Smooth muscle cell (in vitro differentiated cells): ENCODE data around the gene PRR36. TPM values are rescaled to one million over a fixed set of nuclear protein-coding genes. Genes with fewer than 3 reads are reported as not detected.
"Not testable (repeated sequence)": the region's sequence is repeated elsewhere in the genome, so short reads cannot be mapped to it uniquely, and the experiment has no call there.

Experiments
- DNase-seq: peaks from one replicate; lab custom pipeline; 2025; ENCODE audit not compliant: unreplicated experiment; lab: John Stamatoyannopoulos, UW
- H2AFZ ChIP-seq: fragments of 200-600 bp; sonication (generic); 2 replicates; pipeline ENCODE4 v1.6.0; 2016; ENCODE audit warnings: antibody characterized with exemption, low read depth, mild to moderate bottlenecking
- H3F3A ChIP-seq: fragments of 200-600 bp; sonication (generic); 2 replicates; pipeline ENCODE4 v1.6.0; 2017; ENCODE audit warnings: antibody characterized with exemption, low read depth
- H3K27ac ChIP-seq: fragments of 200-600 bp; sonication (generic); 2 replicates; pipeline ENCODE4 v1.5.1; 2016; ENCODE audit warnings: low read depth, mild to moderate bottlenecking
- H3K27me3 ChIP-seq: fragments of 200-600 bp; sonication (generic); 2 replicates; pipeline ENCODE4 v1.6.1; 2016; ENCODE audit warnings: low read depth, mild to moderate bottlenecking
- H3K36me3 ChIP-seq: fragments of 200-600 bp; sonication (generic); 2 replicates; pipeline ENCODE4 v1.5.1; 2016; ENCODE audit warnings: low read depth
- H3K4me1 ChIP-seq: fragments of 200-600 bp; sonication (generic); 2 replicates; pipeline ENCODE4 v1.5.1; 2016; ENCODE audit warnings: low read depth
- H3K4me2 ChIP-seq: fragments of 200-600 bp; sonication (generic); 2 replicates; pipeline ENCODE4 v1.6.0; 2016; ENCODE audit warnings: mild to moderate bottlenecking
- H3K4me3 ChIP-seq: fragments of 200-600 bp; sonication (generic); 2 replicates; pipeline ENCODE4 v1.5.1; 2016; ENCODE audit warnings: mild to moderate bottlenecking
- H3K79me2 ChIP-seq: fragments of 200-600 bp; sonication (generic); 2 replicates; pipeline ENCODE4 v1.6.0; 2016; ENCODE audit warnings: low read depth, mild to moderate bottlenecking
- H3K9ac ChIP-seq: fragments of 200-600 bp; sonication (generic); 2 replicates; pipeline ENCODE4 v1.6.0; 2016; ENCODE audit warnings: low read depth
- H3K9me3 ChIP-seq: fragments of 200-600 bp; sonication (generic); replicated peaks from 2 replicates; pipeline ENCODE4 v1.5.1; 2016; ENCODE audit warnings: low read depth
- H4K20me1 ChIP-seq: fragments of 200-600 bp; sonication (generic); 2 replicates; pipeline ENCODE4 v1.6.0; 2016; ENCODE audit warnings: low read depth
- CTCF ChIP-seq: fragments of 200-600 bp; sonication (generic); IDR thresholded peaks from 2 replicates; pipeline ENCODE4 v1.5.1; 2017; ENCODE audit warnings: borderline replicate concordance, mild to moderate bottlenecking, antibody characterized with exemption; ENCODE audit not compliant: insufficient read depth, poor library complexity, severe bottlenecking
- WGBS: methylation state at CpG from one replicate; pipeline ENCODE4 v1.1.7; 2016; ENCODE audit warnings: low lambda C conversion rate; 5-methylcytosine and 5-hydroxymethylcytosine counted together
- polyA plus RNA-seq: library from polyadenylated mRNA; unstranded; fragments of >200 nt; fragmentation: Nextera tagmentation; extraction: Ambion mirVana; gene quantifications from 2 replicates; pipeline ENCODE4 v1.2.1, GENCODE V29; 2016
- total RNA-seq: library from RNA; depleted of rRNA; stranded (reverse); fragments of >200 nt; gene quantifications from 2 replicates; pipeline ENCODE4 v1.2.3, GENCODE V29; 2014

Gene PRR36
- total and polyA plus RNA-seq, 2 experiments from 2014 or later, result 0.13 to 0.57 TPM

GRCh38 chr19:7861619-7862412 lies 12.4 kb downstream of the PRR36 start:
- Histone ChIP-seq H3K9ac (no peak overlapping the region), H2AFZ (no peak overlapping the region), H3K27me3 (peaks cover 59% of the 10 kb centered on the region), H3K36me3 (no peaks in the 10 kb centered on the region), H3F3A (no peaks in the 10 kb centered on the region), H3K9me3 (no peaks in the 10 kb centered on the region), H3K4me3 (peak overlapping the region; percentile 34), H3K79me2 (no peaks in the 10 kb centered on the region), H3K4me1 (peaks cover 17% of the 10 kb centered on the region), H4K20me1 (no peaks in the 10 kb centered on the region), H3K4me2 (peak overlapping the region; percentile 84), H3K27ac (no peak overlapping the region)
- no peak for DNase-seq
- 26% methylated on average over 62 of the region's 63 CpGs for WGBS
- TF ChIP-seq CTCF, result peak; percentile 29

- DNase-seq, result no peak
- Histone ChIP-seq H3K9me3 (no peaks in the 10 kb centered on the region), H3K4me1 (peaks cover 17% of the 10 kb centered on the region), H3K4me2 (no peak overlapping the region), H3K27ac (no peak overlapping the region), H3K4me3 (no peak overlapping the region), H2AFZ (no peak overlapping the region), H3F3A (no peaks in the 10 kb centered on the region), H4K20me1 (no peaks in the 10 kb centered on the region), H3K27me3 (peaks cover 51% of the 10 kb centered on the region), H3K36me3 (no peaks in the 10 kb centered on the region), H3K9ac (no peak overlapping the region), H3K79me2 (no peaks in the 10 kb centered on the region)
- TF ChIP-seq CTCF, result no peak
- WGBS, result 82% methylated on average over 14 of the region's 14 CpGs
These were observed 13.2 kb downstream of the PRR36 start for GRCh38 chr19:7860714-7861618.

GRCh38 chr19:7859831-7860713 lies 14.1 kb downstream of the PRR36 start:
- H3K79me2 ChIP-seq, result no peaks in the 10 kb centered on the region
- no peaks in the 10 kb centered on the region for H3K36me3 ChIP-seq
- H3K27ac ChIP-seq, result no peak overlapping the region
- peaks cover 17% of the 10 kb centered on the region for H3K4me1 ChIP-seq
- H3F3A ChIP-seq, result no peaks in the 10 kb centered on the region
- H3K9ac ChIP-seq, result no peak overlapping the region
- no peaks in the 10 kb centered on the region for H3K9me3 ChIP-seq
- no peak for TF ChIP-seq CTCF
- H3K4me2 ChIP-seq, result no peak overlapping the region
- peaks cover 45% of the 10 kb centered on the region for H3K27me3 ChIP-seq
- WGBS, result 89% methylated on average over 18 of the region's 22 CpGs
- DNase-seq, result no peak
- no peak overlapping the region for H2AFZ ChIP-seq
- no peaks in the 10 kb centered on the region for H4K20me1 ChIP-seq
- H3K4me3 ChIP-seq, result no peak overlapping the region

GRCh38 chr19:7859087-7859486 lies 15.1 kb downstream of the PRR36 start:
- DNase-seq, H3K9me3 ChIP-seq, H3K79me2 ChIP-seq, H3K27ac ChIP-seq, H3K9ac ChIP-seq, H2AFZ ChIP-seq, H3F3A ChIP-seq, H3K4me2 ChIP-seq, H4K20me1 ChIP-seq, H3K36me3 ChIP-seq, H3K4me3 ChIP-seq: not testable (repeated sequence)
- WGBS, result 94% methylated on average over 7 of the region's 8 CpGs
- peaks cover 35% of the 10 kb centered on the region for H3K27me3 ChIP-seq
- H3K4me1 ChIP-seq, result peaks cover 17% of the 10 kb centered on the region
